HepG2 (cell line): ENCODE data around the gene SCMH1. TPM values are rescaled to one million over a fixed set of nuclear protein-coding genes. Genes with fewer than 3 reads are reported as not detected.

ENCODE experiments used
- BCL6 ChIP-seq: IDR thresholded peaks from 2 replicates; pipeline ENCODE4 v1.6.1; 2016; ENCODE audit warnings: missing genetic modification reagents, missing compliant biosample characterization
- DR1 ChIP-seq: sonication (generic); formaldehyde crosslinking; IDR thresholded peaks from 2 replicates; pipeline ENCODE4 v1.8.0; 2021; ENCODE audit warnings: mild to moderate bottlenecking, missing genetic modification reagents, inconsistent platforms
- ELF3 ChIP-seq: IDR thresholded peaks from 2 replicates; pipeline ENCODE4 v1.6.1; 2016; ENCODE audit warnings: missing genetic modification reagents, missing compliant biosample characterization
- EZH2 ChIP-seq: conservative IDR thresholded peaks from 2 replicates; pipeline ENCODE4 v1.6.1; 2012; ENCODE audit warnings: mild to moderate bottlenecking, low read depth, low read length, moderate library complexity
- KDM5B ChIP-seq: sonication (generic); formaldehyde crosslinking; IDR thresholded peaks from 2 replicates; pipeline ENCODE4 v1.4.0; 2020; ENCODE audit warnings: missing genetic modification reagents, mild to moderate bottlenecking, borderline replicate concordance
- KLF15 ChIP-seq: sonication (generic); formaldehyde crosslinking; IDR thresholded peaks from 2 replicates; pipeline ENCODE4 v1.8.1; 2023; ENCODE audit warnings: borderline replicate concordance, mild to moderate bottlenecking, inconsistent platforms, missing genetic modification reagents, mixed read lengths
- MLLT10 ChIP-seq: sonication (generic); formaldehyde crosslinking; IDR thresholded peaks from 2 replicates; pipeline ENCODE4 v1.4.0; 2020; ENCODE audit warnings: missing genetic modification reagents
- MTF2 ChIP-seq: sonication (generic); formaldehyde crosslinking; IDR thresholded peaks from 2 replicates; pipeline ENCODE4 v1.5.0; 2020; ENCODE audit warnings: missing genetic modification reagents, borderline replicate concordance
- NR2F6 ChIP-seq, 2 experiments: IDR thresholded peaks; 2 replicates each; pipeline ENCODE4 v1.6.1; 2016; ENCODE audit warnings: antibody characterized with exemption in 1 of 2, mild to moderate bottlenecking in 1 of 2
- PAWR ChIP-seq: sonication (generic); formaldehyde crosslinking; IDR thresholded peaks from 2 replicates; pipeline ENCODE4 v1.4.0; 2020; ENCODE audit warnings: missing genetic modification reagents, mild to moderate bottlenecking, borderline replicate concordance
- PITX1 ChIP-seq: sonication (generic); formaldehyde crosslinking; IDR thresholded peaks from 2 replicates; pipeline ENCODE4 v1.5.1; 2020; ENCODE audit warnings: mild to moderate bottlenecking, missing genetic modification reagents
- PTBP1 ChIP-seq: fragments of 200-400 bp; formaldehyde crosslinking; IDR thresholded peaks from 2 replicates; pipeline ENCODE4 v1.6.1; 2018; ENCODE audit warnings: low read length, low read depth; ENCODE audit not compliant: poor library complexity, severe bottlenecking
- TFE3 ChIP-seq: IDR thresholded peaks from 2 replicates; pipeline ENCODE4 v1.6.1; 2016
- ZBTB26 ChIP-seq: IDR thresholded peaks from 2 replicates; pipeline ENCODE4 v1.6.1; 2016; ENCODE audit warnings: missing compliant biosample characterization, missing genetic modification reagents, borderline replicate concordance
- ZFAT ChIP-seq: sonication (generic); formaldehyde crosslinking; conservative IDR thresholded peaks from 2 replicates; pipeline ENCODE4 v1.8.1; 2023; ENCODE audit warnings: missing genetic modification reagents, inconsistent platforms
- ZFP41 ChIP-seq: sonication (generic); formaldehyde crosslinking; IDR thresholded peaks from 2 replicates; pipeline ENCODE4 v1.4.0; 2020; ENCODE audit warnings: mild to moderate bottlenecking, missing genetic modification reagents, borderline replicate concordance
- ZFP62 ChIP-seq: sonication (generic); formaldehyde crosslinking; IDR thresholded peaks from 2 replicates; pipeline ENCODE4 v1.4.0; 2020; ENCODE audit warnings: missing genetic modification reagents
- ZNF275 ChIP-seq: sonication (generic); formaldehyde crosslinking; IDR thresholded peaks from 2 replicates; pipeline ENCODE4 v1.8.0; 2022; ENCODE audit warnings: missing genetic modification reagents, mild to moderate bottlenecking, inconsistent platforms, borderline replicate concordance
- ZNF280B ChIP-seq: sonication (generic); formaldehyde crosslinking; IDR thresholded peaks from 2 replicates; pipeline ENCODE4 v1.5.0; 2020; ENCODE audit warnings: missing genetic modification reagents, mild to moderate bottlenecking, borderline replicate concordance
- ZNF572 ChIP-seq: sonication (generic); formaldehyde crosslinking; IDR thresholded peaks from 2 replicates; pipeline ENCODE4 v1.5.1; 2020; ENCODE audit warnings: mild to moderate bottlenecking, missing genetic modification reagents
- ZNF616 ChIP-seq: sonication (generic); formaldehyde crosslinking; IDR thresholded peaks from 2 replicates; pipeline ENCODE4 v1.5.0; 2020; ENCODE audit warnings: low read depth, mild to moderate bottlenecking, missing genetic modification reagents
- ZNF704 ChIP-seq: sonication (generic); formaldehyde crosslinking; IDR thresholded peaks from 2 replicates; pipeline ENCODE4 v1.8.1; 2023; ENCODE audit warnings: mild to moderate bottlenecking, inconsistent platforms, moderate library complexity, missing genetic modification reagents, borderline replicate concordance
- ZSCAN25 ChIP-seq: sonication (generic); formaldehyde crosslinking; IDR thresholded peaks from 2 replicates; pipeline ENCODE4 v1.8.0; 2022; ENCODE audit warnings: mild to moderate bottlenecking, missing genetic modification reagents
- polyA plus RNA-seq, 8 experiments: library from polyadenylated mRNA; depleted of rRNA in 3 of 8; stranded (reverse) in 7 of 8; unstranded in 1 of 8; fragments of >200 nt; fragmentation: Illumina TruSeq in 4 of 8; extraction: Trizol in 4 of 8; gene quantifications; 2 replicates each; pipeline versions ENCODE4 v1.2.1 to v1.2.3, GENCODE V29; 2011 to 2016; ENCODE audit warnings: low read depth in 4 of 8, missing spikeins in 1 of 8, mixed read lengths in 1 of 8; ENCODE audit not compliant: insufficient read depth in 1 of 8
- total RNA-seq, 5 experiments: library from RNA; depleted of rRNA; stranded (reverse); fragments of >200 nt; fragmentation: Illumina TruSeq; extraction: Trizol; gene quantifications; 2 replicates each; pipeline ENCODE4 v1.2.3, GENCODE V29; 2016; ENCODE audit warnings: low read depth in 1 of 5

Gene SCMH1
- total and polyA plus RNA-seq, 2 of the 13 experiments (the other 11 are each of a cell fraction or from before 2014, with no cell fraction given): 41.8 to 52.6 TPM

GRCh38 chr1:40979241-40980067 is 262.7 kb downstream of the SCMH1 start, which contains the start of gene CTPS1 (continued):
- TF ChIP-seq ZNF572 (no peak), ZNF616 (CRISPR knock-in tag) (no peak), BCL6 (CRISPR knock-in tag) (no peak), EZH2 (no peak), KDM5B (CRISPR knock-in tag) (peak; percentile 42; the same call in 1 of the 2 replicates), DR1 (CRISPR knock-in tag) (no peak; the same call in 1 of the 2 replicates), NR2F6 (IDR thresholded peaks at IDR 0.05) (no peak), NR2F6 (CRISPR knock-in tag; IDR thresholded peaks at IDR 0.05) (no peak), ELF3 (CRISPR knock-in tag) (no peak), ZNF704 (CRISPR knock-in tag) (peak; percentile 47; the same call in 1 of the 2 replicates), MTF2 (CRISPR knock-in tag) (no peak), ZFP62 (no peak), ZFAT (CRISPR knock-in tag) (no peak), KLF15 (CRISPR knock-in tag) (no peak), MLLT10 (no peak), ZNF275 (CRISPR knock-in tag) (no peak), PTBP1 (peak; percentile 8), ZBTB26 (CRISPR knock-in tag) (no peak; the same call in 1 of the 2 replicates), ZNF280B (CRISPR knock-in tag) (peak; percentile 59; the same call in 1 of the 2 replicates), PITX1 (peak; percentile 64), ZFP41 (CRISPR knock-in tag) (no peak), TFE3 (no peak), ZSCAN25 (CRISPR knock-in tag) (peak; percentile 48; the same call in 1 of the 2 replicates), PAWR (CRISPR knock-in tag) (no peak)
